ENCODE measurements around the gene SCFD2.
"Not testable (repeated sequence)": the region's sequence is repeated elsewhere in the genome, so short reads cannot be mapped to it uniquely, and the experiment has no call there.

The SCFD2 gene

DNA sequence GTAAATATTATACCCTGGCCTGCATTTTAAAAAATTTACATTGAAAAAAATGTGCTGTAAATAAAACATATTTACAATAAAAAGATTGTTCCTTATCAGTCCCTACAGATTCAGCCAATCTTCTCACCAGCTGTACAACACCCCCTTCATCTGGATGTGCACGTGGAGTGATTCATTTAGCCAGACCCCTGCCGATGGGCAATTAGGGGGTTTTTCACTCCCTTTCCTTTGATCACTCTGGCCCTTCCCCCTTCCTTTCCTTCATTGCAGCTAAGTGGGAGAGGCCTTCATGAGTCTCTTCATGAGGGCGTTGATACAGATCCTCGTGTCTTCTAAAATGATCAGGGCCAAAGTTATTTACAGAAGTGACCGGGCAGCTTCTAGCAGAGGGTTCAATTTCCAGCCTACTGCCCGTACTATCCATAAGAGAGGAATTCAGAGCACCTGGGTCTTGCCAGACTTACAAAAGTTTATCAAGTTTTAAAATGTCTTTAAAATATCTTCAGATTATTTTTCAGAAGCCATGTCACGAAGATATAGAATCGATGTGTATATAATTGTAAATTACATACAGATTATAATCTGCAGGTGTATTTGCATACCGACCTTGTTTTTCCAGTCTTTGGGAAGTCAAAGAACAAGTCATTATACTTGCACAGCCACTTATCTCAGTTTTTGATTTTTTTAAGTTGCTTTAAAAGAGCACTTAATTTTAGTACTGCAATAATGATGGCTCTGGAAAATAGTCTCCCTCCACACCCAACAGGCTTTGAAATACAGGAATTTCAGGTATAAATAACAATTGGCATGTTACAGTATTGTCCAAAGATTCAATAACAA lies 525.1 kb downstream of the SCFD2 start:
- DNase-seq, result no peak

DNA sequence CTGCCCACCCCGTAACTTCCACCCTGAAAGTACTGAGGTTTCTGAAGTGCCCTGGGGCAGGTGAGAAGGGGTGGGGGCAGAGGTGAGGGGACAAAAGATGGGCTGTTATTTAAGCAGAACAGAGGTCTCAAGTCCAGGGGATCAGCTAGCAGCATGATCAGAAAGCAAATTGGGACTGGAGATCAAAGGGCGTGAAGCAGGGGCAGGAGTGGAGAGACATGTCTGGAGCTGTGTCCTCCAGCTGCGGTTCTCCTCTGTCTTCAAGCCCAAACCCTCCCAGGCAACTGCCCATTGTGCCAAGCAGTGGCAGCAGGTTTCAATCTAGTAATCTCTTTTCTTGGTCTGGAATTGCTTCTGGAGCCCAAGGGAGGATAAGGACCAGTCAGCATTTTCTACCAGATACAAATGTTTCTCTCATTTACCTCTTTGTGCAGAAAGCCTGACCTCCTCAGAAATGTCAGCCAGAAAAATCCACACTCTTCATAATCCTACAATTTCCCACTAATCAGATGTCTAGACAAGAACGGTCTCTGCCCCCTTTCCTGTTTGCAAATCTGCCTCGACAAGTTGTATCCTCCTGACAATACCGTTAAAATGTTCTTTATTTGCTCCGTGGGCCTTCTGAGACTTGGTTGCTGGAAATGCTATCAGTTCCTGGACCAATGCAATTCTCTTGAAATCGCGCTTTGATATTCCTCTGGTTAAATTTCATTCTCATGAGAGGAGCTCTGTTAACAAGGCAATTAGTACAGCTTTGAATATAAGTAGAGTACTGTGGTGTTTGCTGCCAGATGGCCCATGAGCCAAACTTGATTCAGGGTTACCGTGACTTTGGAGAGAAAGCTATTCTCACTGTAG lies 526.9 kb downstream of the SCFD2 start:
- no peak for DNase-seq

DNA sequence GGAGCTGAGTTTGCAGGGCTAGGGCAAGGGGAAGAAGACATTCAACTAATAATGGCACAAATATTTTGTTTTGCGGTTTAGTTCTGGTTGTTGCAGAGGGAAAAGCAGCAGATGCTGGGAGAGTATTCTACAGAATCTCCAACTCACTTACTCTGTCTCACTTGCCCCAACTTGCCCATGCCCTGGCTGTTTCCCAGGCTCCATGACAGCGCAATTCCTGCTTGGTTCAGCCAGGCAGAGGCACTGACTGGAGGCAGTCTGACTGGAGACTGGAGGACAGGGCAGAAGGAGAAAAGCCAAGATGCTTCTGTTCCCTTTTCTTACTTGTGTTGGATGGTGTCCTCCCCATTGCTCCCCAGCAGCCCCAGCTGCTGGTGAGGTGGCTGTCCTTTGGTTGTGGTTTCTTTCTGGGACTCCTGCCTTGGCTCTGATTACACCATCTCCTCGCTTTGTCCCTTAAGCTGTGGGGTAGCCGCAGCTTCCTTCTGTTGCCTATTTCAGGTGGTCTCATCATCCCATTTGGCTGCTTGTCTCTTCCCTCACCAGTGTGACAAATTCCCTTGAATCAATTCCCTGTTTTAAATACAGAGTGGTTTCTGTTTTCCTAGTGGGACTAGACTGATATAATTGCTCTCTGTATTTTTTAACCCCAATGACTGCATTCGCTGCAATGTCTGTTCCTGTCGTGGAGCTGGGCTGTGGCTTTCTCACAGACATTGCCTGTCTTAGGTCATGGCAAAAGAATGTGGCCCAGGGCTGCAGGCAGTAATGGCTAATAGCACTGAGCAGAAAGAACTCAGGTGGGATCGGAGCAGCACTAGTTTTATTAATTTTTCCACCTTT lies 527.9 kb downstream of the SCFD2 start:
- DNase-seq, result no peak

DNA sequence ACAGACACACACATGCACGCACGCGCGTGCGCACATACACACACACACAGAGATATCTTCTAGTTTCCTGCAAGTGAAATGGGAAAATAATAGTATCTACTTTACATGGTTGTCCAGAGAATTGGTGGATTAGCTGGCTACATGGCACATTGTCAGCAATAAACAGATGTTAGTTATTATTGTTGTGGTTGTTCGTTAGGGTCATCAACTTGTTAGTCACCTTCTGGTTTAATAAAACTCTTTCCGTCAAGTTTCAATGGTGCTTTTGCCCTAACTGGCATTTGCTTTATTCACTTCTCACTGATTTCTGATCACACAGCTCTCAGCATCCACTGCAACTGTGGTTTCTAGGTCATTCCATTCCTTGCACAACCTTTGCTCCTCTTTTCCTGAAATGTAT lies 529.2 kb downstream of the SCFD2 start:
- DNase-seq, result no peak

DNA sequence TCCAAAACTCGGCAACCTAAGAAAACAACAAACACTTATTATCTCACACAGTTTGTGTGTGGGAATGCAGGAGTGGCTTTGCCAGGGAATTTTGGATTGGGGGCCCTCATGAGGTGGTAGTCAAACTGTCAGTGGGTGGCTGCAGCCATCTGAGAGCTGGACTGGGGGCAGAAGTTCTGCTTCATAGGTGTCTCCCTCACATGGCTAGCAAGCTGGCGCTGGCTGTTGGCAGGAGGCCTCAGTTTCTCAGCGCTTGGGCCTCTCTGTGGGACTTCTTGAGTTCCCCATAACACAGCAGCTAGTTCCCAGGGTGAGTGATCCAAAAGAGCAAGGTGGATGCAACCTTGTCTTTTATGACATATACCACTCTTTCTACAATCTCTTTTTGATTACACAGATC lies 529.7 kb downstream of the SCFD2 start:
- DNase-seq, result no peak

DNA sequence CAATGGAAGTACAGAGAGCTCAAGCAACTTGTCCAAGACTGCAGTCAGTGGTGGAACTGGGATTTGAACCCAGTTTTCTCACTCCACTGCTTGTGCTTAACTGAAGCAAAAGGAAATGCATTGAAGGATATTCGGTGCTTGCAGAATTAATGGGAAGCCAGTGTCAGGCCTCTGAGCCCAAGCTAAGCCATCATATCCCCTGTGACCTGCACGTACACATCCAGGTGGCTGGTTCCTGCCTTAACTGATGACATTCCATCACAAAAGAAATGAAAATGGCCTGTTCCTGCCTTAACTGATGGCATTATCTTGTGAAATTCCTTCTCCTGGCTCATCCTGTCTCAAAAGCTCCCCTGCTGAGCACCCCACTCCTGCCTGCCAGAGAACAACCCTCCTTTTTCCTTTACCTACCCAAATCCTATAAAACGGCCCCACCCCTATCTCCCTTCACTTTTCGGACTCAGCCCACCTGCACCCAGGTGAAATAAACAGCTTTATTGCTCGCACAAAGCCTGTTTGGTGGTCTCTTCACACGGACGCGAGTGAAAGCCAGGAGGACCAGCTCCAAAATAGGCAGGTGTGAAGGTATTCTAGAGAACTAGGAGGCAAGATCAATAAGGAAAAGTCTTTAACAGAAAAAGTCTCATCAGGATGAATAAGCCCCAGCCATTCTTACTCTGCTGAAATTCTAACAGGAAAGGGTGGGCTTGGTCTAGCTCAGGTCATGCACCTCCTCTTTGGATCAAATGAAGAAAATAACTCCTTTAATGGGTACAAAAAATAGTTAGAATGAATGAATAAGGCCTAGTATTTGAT lies 531.0 kb downstream of the SCFD2 start:
- not testable (repeated sequence) for DNase-seq

DNA sequence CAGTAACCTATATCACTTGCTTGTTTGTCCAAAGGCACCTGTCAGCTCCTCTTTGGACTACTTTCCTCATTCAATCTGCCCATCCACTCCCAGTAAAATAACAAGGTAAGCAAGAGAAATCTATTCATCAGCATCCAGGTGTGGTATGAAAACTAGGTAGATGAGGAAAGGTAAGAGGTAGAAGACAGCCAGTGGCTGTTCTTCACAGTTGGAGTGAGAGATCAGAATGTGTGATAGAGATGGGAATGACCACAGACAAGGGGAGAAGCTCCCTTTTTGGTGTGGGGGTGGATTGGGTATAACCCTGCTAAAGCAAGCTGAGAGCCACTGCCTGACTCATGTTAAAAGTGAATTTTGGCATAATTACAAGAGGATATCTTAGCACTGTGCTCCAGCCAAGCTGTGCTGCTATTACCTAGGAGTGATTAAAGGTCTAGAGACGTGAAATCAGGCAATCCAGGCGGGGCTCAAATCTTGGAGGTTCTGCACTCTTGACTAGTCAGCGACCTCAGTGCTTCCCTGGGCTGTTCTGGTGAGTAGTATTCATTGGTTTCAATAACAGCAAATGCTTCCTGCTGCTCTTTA lies 531.8 kb downstream of the SCFD2 start:
- DNase-seq, result no peak

DNA sequence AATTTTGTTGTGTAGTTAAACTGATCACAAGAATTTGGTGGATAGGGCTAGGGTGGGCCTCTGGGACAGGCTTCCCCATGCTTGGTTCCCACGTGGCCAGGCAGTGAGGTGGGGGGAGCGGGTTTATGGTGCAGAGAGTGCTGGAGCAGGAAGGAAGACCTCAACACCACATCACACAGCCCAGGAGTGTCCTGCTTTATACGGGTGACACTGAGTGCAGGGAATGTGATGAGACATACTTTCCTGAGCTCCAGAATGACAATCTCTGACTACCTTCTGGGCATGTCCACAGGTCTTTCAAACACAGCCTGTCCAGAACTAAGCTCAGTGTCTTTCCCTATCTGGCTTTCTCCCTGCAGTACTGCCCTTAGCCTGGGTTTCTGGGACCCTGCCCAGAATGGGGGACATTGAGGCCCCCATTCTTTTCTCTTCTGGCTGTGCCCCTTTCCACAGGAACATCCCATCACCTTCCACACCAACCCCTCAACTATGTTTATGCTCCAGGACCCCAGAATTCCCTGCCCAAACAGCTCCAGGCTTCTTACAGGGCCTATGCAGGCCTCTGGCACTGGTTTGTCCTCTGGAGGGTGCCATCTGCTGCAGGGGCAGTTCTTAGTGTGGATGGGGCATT lies 540.3 kb downstream of the SCFD2 start:
- no peak for DNase-seq

DNA sequence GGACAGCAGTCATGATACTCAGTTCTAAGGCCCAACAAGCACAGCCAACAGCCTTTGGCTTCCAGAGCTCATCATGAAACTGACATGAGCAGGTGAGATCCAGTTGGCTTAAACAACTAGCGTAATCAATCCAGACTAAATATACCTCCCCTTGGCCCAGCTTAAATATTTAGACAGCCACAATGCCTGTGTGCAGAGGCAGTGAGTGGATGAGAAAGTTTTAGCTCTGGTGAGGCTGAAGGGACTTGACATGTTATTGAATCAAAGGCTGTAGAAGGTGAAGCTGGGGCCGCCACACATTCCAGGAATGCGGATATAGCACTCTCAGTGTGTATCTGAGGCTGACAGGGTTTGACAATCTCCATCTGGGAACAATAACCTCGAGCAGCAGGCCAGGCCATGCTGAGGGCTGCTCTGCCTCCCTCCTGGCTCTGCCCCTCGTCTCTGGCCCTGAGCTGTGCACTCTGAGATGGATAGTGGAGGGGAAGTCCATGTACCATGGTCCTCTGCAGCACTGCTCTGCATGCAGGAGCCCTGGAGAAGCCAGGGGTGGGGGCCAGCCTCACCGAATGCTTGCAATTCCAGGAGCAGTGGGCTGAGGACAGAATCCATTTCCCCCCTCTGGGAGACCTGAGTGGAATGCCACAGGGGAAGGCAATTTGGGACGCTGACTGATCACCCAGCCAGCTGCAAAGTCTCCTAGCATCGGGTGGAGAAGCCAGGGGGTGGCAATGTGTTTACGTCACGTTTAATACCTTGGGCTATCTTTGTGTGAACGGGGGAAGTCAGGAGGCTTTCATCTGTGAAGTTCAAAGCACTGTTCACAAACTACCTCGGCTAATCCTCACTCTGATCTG lies 541.0 kb downstream of the SCFD2 start:
- DNase-seq, result no peak

DNA sequence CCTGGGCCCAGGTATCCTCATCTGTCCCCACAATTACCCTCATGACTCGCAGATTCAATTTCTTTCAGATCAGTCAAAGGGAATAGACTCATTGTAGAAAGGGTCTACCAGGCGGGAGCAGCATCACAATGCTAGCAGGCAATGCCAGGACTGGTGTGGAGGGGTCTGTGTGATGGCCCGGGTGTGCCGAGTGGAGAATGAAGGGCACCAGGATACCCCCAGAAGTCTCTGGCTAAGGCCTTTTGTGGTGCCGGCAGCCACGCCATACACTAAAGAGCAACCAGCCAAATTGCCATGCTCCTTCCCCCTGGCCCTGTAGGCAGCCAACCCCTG lies 541.6 kb downstream of the SCFD2 start:
- DNase-seq, result no peak

DNA sequence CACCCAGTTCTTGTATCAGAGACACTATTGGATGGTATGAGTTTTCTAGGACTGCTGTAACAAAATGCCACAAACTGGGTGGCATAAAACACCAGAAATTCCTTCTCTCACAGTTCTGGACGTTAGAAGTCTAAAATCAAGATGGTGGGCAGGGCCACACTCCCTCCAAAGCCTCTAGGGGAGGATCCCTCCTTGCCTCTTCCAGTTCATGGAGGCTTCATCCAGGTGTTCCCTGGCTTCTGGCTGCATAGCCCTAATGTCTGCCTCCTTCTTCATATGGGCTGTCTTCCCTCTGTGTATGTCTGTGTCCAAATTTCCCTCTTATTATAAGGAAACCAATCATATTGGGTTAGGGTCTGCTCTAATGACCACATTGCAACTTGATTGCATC lies 542.2 kb downstream of the SCFD2 start:
- no peak for DNase-seq
